Measurements from ENCODE around the gene KATNB1.

KATNB1 gene, protein sequence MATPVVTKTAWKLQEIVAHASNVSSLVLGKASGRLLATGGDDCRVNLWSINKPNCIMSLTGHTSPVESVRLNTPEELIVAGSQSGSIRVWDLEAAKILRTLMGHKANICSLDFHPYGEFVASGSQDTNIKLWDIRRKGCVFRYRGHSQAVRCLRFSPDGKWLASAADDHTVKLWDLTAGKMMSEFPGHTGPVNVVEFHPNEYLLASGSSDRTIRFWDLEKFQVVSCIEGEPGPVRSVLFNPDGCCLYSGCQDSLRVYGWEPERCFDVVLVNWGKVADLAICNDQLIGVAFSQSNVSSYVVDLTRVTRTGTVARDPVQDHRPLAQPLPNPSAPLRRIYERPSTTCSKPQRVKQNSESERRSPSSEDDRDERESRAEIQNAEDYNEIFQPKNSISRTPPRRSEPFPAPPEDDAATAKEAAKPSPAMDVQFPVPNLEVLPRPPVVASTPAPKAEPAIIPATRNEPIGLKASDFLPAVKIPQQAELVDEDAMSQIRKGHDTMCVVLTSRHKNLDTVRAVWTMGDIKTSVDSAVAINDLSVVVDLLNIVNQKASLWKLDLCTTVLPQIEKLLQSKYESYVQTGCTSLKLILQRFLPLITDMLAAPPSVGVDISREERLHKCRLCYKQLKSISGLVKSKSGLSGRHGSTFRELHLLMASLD

DNA sequence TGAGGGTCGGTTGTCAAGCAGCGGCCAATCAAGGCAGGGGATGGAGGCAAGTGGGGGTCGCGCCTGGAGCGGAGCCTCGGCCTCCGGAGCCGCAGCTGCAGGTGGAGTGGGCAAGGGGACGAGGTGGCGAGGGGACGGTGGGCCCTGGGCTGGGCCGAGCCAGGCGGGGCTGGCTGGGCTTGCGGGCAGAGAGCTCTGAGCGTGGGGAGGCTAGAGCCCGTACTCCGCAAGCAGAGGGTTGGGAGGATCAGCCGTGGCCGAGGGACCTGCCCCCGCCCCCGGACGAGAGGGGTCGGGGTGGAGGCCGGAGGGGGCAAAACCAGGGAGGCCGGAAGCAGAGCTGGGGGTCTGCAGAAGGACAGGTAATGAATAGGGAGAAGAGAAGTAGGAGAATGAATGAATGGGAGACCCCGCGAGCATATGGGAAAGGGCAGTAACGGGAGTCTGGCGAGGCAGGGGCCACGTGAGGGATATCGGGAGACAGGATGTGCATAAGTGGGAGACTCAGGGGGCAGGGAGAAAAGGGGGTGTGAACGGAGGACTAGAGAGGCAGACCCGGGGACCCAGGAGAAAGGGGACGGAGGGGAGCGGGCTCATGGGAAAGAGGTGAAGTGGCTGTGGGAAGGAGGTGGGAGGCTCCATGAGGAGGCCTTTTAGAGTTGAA lies at the start of gene KATNB1:
TSS of gene KATNB1 (plus strand) at position 16 of the 664 bp plus-strand sequence. CDS start 1,474 bp downstream, outside the sequence.
- no peak for DNase-seq

DNA sequence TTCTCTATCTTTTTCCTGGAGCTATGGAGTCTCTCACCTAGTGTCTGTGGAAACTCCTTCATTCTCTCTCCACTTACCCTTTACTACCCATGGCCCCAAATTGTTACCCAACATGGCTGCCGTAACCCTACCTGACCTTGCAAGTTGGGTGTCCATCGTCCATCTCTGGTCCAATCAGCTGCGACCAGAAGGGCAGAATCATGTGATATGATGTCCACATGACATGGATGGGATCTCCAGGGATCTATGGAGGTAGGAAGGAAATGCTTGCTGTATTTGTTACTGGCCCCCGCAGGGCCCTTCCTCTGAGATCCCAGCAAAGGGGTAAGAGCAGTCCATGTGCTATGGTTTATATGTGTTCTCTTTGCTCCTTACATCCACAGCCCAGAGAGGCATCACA lies 49.0 kb upstream of the KATNB1 start:
- DNase-seq: no peak

DNA sequence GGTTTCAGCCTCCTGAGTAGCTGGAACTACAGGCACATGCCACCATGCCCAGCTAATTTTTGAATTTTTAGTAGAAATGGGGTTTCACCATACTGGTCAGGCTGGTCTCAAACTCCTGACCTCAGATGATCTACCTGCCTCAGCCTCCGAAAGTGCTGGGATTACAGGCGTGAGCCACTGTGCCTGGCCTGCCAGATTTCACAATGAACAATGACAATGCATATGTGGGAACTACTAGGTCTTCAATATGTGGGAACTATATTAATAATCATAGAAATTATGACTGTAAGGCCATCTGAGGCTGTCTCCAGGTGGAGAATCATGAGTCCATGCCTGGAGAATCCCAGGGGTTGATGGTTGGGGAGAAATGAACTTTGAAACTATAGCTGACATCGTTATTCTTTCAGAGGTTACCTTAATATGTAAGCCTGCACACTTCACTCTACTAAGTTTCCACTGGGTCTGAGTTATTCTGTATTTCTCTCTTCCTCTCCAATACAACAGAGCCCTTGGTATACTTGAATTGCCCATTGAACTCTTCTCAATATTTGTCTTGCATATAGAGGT lies 48.1 kb upstream of the KATNB1 start:
- DNase-seq: no peak

DNA sequence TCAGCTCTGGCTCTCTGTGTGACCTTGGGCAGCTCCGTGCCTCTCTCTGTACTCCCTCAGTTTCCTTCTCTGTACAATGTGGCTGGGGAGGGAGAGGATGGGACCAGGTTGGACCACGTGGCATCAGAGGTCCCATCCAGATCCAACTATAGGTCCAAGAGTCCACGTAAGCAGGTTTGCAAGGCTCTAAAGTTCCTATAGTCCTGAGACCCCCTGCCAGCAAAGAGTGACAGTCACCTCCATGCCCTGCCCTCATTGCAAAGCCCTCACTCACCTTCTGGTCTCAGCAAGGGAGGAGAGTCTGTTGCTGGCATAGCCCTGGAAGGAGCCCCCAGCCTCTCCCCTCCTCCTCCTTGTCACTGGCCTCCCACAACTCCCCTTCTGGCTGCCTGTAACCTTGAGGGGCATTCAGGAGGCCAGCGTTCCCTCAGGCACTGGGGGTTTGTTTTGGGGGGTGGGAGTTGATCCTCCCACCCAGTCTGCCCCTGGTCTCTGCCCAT lies 47.0 kb upstream of the KATNB1 start:
- DNase-seq: no peak

DNA sequence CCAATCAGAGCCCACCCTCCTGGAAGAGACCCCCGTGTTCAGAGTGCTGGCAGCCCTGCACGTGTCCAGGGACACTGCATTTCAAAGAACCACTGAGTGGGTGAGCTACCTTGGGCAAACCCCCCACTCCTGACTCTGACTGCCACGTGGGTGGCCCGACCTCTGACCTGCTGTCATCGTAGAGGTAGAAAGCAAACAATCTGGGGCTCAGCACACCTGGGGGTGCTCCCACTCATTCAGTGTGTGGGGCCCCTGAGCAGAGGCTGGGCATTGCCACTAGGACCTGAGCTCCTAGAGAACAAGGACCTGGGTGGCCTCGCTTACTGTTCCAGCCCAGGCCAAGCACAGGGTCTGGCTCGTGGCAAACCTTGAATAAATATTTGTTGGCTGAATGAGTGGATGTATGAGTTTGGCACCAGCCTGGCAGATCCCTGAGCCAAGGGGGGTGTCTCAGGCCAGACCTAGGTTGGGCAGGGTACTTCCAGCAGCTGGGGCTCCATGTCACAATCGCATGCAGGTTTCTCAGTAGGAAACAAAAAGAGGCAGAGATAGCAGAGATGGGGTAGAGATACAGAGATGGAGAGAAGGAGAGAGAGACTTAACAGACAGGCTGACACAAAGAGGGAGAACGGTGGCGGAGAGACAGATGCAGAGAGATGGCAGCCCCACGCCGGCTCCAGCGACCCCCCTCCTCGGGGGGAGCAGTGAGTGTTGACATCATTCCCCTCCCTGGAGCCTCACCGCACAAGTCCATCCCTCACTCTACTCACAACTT lies 46.4 kb upstream of the KATNB1 start:
- peak; percentile 23 to 25 for DNase-seq

DNA sequence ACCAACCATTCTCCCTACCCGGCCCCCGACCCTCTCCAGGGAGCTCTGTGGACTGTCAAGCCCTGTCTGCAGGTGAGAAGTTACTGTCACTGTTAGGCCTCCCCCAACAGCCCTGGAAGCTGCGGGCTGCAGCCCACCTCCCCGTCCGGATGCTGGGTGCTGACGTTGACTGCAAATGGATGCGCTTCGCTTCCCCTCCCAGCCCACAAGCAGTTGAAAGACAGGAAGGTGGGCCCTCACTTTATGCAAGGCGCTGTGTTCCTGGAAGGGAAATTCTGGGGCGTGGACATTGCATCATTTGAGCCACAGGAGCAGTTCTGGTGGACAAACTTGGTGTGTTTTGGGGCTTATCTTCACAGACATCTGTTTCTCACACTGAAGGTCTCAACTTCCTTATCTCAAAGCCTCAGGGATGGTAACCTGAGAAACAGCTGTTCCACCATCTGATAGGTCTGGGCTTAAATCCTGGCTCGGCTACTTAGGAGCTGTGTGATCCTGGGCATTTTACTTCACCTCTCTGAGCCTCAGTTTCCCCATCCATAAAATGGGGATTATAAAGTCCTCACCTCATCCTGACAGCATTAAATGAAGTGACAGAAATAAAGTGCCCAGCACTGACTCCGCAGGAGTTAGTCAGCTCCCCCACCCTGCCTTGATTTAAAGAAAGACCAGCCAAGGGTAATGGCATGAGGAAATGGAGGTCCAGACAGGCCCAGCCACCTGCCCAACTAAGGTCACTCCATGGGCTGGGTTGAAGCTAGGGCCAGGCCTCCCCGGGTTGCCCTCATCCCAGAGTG lies 45.6 kb upstream of the KATNB1 start:
- DNase-seq: peak; percentile 51 to 54

DNA sequence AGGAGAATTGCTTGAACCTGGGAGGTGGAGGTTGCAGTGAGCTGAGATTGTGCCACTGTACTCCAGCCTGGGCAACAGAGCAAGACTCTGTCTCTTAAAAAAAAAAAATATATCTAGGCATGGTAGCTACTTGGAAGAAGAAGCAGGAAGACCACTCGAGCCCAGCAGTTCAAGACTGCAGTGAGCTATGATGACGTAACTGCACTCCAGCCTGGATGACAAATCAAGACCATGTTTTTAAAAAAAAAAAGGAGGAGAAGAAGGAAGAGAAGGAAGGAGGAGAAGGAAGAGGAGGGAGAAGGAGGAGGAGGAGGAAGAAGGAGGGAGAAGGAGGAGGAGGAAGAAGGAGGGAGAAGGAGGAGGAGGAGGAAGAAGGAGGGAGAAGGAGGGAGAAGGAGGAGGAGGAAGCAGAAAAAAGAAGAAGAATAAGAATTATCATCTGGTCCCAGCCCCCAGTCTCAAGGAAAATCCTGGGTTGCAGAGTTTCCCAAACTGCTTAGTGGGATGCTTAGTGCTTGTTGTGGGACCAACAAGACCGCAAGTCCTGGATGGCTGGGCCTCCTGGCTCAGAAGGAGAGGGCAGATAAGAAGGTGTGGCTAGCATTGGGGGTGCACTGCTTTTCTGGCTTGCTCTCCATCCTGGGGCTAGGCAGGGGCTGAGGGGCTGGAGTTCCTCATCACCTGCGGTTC lies 44.6 kb upstream of the KATNB1 start:
- DNase-seq: no peak

DNA sequence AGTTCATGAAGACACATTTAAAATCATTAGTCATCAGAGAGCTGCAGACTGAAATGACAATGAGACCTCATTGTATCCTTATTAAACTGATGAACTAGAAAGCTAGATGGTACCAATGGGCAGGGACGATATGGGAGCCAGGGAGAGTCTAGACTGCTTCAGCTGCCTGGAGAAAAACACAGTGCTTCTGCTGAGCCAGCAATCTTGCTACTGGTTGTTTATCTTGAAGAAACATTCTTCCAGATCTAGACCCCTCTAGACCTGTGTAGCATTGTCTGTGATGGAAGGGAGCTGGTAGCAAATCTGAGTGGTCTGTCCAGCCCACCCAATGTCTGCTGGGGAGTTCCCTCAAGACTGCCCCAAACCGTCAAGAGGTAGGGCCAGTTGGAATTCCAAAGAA lies 42.9 kb upstream of the KATNB1 start:
- DNase-seq: no peak

DNA sequence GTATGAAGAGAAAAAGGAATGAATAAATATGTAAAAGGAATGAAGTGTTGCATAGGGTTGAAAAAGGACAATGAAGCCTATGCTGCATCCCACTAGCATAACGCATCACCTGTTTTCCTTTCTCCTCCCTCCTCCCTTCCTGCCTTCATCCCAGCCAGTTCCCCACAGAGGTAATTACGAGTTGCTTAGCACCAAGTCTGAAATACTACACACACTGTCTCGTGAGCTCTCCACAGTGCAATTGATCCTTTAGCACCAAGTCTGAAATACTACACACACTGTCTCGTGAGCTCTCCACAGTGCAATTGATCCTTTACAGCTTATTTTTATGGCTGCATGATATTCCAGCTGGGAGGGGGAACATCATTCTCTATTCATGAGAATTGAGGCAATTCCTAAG lies 42.0 kb upstream of the KATNB1 start:
- no peak for DNase-seq

DNA sequence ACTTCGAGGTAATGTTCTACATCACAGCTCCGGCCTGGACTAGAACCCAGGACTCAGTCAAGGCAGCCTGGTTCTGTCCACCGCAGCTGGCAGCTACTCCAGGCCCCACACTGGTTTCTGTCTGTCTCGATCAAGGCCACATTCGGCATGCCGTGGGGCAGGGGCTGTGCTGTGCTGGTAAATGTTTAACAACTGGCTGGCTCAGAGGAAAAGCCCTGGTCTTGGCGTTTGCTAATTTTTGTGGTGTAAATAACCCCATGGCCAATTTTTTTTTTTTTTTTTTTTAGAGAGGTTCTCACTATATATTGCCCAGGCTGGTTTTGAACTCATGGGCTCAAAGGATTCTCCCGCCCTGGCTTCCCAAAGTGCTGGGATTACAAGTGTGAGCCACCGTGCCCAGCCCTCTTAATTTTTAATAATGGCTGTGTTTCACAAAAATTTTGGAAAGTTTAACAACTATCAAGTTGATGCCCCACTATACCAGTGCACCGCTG lies 41.3 kb upstream of the KATNB1 start:
- no peak for DNase-seq

DNA sequence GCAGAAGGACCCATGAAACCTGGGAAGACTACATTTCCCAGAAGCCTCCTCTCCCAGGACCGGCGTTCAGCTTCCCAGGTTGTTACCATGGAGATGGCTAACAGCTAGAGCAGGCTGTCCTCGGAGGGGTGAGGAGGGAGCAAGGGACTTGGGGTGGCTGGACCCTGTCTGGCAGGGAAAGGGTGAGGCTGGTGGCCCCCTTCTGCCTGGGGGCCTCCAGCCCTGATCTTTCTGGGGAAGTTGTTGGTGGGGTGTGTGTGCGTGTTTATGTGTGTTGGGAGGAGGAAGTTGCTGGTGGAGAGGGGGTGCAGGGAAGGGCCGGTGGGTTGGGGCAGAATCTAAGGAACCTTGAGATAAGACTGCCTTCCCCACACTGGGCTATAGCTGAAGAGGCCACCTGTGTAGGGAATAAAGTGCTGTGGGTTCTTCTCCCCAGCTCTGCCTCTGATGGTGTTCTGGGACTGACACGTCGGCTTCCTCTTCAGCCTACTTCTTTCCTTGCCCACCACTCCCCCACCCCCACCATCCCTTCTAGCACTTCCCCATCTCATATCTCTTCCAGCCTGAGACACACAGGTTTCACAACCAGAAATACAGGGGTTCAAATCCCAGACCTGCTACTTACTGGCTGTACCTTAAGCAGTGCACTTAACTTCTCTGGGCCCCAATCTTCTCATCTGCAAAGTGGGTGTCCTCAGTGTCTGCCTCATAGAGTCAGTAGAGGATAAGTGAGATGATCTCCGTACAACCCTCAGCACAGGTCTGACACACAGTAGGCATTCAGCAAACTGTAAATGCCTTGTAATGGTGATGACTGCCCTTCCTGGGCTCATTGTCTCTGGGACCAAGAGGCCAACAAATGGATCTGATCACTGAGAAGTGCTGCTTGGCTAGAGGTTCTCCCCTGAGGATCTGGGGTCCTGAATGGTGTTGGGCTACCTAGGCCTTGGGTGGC lies 40.6 kb upstream of the KATNB1 start, which contains the start of gene DRC7:
TSS of gene DRC7 (plus strand) at position 82 of the 955 bp plus-strand sequence. CDS start 3,144 bp downstream, outside the sequence.
- DNase-seq: peak; percentile 25 to 40

DNA sequence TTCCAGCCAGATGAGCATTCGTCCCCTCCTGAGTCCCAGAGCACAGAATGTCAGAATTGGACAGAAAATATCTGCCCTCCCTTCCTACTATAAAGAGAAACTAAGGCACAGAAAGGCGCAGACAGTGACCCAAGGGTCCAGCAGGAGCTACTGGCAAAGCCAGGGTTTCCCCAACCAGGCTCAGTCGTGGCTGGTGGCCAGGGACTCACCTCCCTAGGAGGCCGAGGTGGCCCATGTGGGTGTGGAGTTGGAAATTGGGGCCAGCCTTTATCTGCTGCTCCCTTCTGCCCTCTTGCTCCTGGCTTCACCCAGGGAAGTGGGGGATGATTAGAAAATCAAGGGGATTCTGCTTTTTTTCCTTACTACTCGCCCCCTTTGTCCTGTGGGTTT lies 39.9 kb upstream of the KATNB1 start:
- no peak for DNase-seq

DNA sequence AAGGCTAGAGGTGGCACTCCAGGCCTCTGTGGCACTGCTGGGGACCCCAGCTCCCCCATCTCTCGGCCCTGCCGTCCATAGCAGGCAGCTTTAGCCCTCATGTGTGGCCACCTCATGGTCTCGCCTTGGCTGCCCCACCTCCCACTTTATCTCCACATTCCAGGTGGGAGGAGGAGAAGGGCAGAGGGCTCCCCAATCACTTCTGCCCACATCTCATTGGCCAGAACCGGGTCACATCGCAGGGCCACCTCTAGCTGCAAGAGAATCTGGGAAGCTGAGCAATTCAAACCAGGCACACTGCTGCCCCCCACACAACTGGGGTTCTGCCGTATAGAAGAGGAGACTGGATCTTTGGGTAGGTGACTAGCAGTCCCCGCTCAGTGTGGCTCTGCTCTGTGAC lies 39.3 kb upstream of the KATNB1 start:
- DNase-seq: no peak

DNA sequence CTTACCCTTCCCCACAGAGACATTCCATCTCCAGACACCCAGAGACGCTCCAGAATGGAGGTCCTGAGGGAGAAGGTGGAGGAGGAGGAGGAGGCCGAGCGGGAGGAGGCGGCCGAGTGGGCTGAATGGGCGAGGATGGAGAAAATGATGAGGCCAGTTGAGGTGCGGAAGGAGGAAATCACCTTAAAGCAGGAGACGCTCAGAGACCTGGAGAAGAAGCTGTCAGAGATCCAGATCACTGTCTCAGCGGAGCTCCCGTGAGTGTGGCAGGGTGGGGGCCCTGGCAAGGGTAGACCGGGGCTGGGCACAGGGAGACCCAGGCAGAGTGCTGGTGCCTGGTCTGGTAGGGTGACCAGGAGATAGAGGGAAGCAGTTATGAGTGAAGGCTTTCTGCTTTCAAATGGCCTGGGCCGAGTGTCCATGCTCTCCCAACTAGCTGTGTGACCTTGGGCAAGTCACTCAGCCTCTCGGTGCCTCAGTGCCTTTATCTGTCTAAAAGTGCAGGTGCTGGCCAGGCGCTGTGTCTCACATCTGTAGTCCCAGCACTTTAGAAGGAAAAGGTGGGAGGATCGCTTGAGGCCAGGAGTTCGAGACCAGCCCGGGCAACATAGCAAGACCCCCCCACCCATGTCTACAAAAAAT lies 37.6 kb upstream of the KATNB1 start:
- no peak for DNase-seq

DNA sequence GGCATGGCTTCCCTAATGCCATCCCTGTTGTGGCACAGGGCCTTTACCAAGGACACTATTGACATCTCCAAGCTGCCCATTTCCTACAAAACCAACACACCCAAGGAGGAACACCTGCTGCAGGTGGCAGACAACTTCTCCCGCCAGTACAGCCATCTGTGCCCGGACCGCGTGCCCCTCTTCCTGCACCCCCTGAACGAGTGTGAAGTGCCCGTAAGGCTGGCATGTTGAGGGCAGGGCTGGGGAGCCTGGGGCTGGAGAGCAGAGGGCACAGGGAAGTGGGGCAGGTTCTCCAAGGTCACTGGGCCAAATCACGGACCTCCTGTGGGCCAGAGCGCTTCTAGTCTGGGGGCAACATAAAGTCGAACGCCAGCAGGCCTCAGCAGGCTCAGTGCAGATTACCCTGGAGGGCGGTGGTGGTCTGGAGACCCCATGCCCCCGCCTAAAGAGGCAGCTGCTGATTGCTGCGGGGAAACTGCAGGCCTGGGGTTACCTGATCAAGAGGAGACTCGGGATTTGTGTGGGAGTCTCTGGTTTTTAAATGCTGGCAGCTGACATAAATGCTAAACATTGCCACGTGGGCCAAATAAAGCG lies 36.7 kb upstream of the KATNB1 start:
- DNase-seq: no peak

DNA sequence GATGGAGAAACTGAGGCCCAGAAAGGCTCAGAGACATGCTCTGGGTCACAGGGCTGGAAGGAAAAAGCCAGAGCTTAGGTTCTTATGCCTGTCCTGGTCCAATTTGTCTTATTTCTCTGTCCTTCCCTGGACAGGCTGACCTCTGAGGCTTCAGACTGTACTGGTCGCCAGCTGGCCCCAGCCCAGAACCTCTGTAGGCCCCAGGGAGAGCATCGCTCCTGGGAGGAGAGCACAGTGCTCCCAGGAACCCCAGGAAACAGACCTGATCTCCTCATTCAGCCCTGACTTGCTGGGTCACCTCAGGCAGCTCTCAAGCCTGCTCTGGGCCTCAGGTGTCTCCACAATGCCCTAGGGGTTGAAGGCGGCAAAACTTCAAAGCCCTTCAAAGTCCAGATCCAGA lies 36.1 kb upstream of the KATNB1 start:
- no peak for DNase-seq

DNA sequence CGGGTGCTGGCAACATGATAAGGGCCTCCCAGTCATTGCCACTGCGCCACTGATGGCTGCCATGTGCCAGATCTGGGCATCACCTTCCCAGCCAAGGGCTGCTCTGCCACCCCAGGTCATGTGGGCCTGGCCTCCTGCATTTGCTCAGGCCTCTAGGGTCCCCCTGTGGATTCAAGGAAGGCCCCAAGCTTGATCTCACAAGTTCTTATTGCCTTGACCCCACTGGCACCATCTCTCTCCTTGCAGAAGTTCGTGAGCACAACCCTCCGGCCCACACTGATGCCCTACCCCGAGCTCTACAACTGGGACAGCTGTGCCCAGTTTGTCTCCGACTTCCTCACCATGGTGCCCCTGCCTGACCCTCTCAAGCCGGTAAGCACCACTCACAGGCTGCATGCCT lies 35.7 kb upstream of the KATNB1 start:
- DNase-seq: no peak

DNA sequence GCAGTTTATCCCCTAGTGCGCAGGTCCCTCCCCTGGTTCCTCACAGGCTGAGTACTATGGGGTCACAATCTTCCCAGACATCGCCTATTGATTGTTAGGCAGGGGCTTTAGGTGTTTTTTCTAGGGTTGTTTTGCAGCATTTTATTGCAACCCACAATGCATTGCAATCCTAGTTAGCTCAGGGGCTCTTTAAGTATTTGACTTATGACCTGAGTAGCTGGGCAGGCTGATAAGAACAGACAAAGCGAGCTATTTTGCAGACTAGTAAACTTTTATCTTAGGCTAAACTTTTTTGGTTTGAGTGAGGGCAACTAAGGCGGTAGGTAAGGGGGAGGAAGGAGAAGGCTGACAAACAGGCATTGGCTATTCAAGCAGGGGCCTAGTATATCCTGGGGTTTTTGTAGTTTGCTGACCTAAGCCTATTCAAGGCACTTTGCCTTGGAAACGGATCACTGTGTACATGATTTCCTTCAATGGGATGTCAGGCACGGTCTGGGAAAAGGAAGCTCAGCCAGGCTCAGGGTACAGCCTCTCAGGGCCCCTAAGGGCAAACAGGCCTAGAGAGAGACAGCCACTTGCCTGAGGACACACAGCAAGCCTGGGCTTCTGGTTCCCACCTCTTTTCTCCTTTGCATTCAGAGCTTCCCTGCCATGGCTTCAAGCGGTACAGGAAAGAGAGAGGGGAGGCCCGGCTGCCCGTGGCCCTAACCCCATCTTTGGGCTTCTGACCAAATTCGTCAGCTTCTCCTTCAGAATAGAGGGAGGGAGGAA lies 34.6 kb upstream of the KATNB1 start:
- no peak for DNase-seq

All from activated T-cell treated with anti-CD3 and anti-CD28 coated beads, Interleukin-2, amount 50 U/mL, for 48 hours (primary cell).